Measurements from ENCODE around the gene FBN2. TPM values are rescaled to one million over a fixed set of nuclear protein-coding genes. Genes with fewer than 3 reads are reported as not detected.
"Not testable (repeated sequence)": the region's sequence is repeated elsewhere in the genome, so short reads cannot be mapped to it uniquely, and the experiment has no call there.

The FBN2 gene
- total RNA-seq, 1 donor from 2014 or later = 50.9 TPM

DNA sequence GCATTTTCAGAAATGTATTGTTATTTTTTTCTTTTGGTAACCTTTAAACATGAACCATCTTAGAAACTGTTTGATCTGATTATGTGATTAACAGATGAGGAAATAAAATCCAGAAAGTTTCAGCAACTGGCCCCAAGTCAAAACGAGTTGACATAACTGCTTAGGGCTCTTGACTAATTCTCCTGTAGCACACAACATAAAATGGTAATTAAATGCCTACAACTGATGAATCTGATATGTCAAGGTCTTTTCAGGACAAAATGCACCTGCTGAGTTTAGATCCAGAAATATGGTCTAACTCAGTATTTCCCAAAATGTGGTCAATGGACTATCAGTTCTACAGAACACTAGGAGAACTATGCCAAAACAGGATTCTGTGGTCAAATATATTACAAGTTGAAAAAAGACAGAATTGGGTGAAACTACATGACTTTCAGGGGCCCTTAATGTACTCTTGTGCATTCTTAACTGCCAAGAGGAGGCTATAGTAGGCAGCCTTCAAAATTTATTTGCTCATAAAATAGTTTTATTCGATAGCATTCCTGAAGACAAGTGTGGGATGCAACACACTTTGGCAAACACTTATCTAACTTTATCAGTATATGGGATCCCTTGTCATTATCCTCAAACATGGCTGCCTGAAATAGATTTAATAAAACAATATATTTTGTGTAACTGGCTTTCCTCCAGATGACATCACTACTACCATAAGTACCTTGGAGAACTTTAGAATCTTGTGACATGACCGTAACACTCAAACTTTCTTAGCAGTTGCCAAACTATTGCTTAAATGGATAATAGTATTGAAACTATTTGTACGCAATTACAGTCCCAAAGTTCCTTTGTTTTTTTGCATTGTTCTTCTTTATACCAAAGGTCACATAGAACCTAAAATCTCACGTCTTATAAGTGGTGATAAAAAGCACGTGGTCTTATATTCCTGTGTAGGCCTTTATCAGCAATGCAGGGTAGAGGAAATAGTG is 59.4 kb downstream of the FBN2 start:
- DNase-seq (ENCODE audit: low read depth) = no peak

GRCh38 chr5:128477944-128478343 is 60.1 kb downstream of the FBN2 start:
- no peak for DNase-seq (ENCODE audit: low read depth)

DNA sequence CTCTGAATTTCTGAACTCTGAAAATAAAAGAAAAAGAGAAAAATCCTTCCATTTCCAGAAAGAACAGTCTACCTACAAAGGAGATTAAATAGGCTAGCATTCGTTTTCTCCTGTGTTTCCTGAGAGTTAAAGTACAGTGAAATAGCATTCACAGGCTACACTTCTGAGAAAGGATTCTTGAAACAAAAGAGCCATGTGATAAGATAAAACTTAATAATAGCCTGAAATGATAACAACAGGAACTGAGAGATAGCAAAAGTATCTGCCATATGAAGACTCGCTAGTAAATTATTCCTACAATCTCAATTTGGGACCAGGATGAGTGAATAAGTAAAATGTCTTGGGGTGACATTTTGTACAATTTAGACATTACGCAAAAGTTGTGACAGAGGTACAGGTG is 62.4 kb downstream of the FBN2 start:
- no peak for DNase-seq (ENCODE audit: low read depth)

GRCh38 chr5:128472919-128473318 is 65.1 kb downstream of the FBN2 start:
- DNase-seq (ENCODE audit: low read depth) = no peak

- no peak for DNase-seq (ENCODE audit: low read depth)
These were observed 66.0 kb downstream of the FBN2 start for GRCh38 chr5:128472036-128472435.

- DNase-seq (ENCODE audit: low read depth) = no peak
These were observed 67.4 kb downstream of the FBN2 start for GRCh38 chr5:128470663-128471062.

GRCh38 chr5:128469912-128470311 is 68.1 kb downstream of the FBN2 start:
- DNase-seq (ENCODE audit: low read depth) = no peak

DNA sequence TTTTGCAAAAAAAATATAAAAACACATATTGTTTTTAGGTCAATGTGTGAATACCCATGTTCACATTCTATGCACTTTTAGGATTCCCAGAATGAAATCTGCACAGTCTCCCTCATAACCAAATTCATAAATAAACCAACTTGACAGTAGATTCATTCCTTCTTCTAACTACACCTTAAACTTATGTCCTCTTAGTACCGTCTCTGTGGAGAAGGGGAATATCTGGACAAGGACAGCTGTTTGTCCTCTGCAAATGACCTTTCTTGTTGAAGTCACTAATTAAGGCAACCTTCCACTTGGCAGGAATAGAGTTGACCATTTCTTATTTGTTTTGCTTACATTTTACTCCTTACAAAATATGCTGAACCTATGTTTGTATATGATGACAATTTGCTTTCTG is 71.1 kb downstream of the FBN2 start:
- DNase-seq (ENCODE audit: low read depth) = no peak

GRCh38 chr5:128466554-128466953 is 71.5 kb downstream of the FBN2 start:
- DNase-seq (ENCODE audit: low read depth) = no peak

GRCh38 chr5:128464596-128464995 is 73.4 kb downstream of the FBN2 start:
- no peak for DNase-seq (ENCODE audit: low read depth)

GRCh38 chr5:128462330-128462729 is 75.7 kb downstream of the FBN2 start:
- no peak for DNase-seq (ENCODE audit: low read depth)

DNA sequence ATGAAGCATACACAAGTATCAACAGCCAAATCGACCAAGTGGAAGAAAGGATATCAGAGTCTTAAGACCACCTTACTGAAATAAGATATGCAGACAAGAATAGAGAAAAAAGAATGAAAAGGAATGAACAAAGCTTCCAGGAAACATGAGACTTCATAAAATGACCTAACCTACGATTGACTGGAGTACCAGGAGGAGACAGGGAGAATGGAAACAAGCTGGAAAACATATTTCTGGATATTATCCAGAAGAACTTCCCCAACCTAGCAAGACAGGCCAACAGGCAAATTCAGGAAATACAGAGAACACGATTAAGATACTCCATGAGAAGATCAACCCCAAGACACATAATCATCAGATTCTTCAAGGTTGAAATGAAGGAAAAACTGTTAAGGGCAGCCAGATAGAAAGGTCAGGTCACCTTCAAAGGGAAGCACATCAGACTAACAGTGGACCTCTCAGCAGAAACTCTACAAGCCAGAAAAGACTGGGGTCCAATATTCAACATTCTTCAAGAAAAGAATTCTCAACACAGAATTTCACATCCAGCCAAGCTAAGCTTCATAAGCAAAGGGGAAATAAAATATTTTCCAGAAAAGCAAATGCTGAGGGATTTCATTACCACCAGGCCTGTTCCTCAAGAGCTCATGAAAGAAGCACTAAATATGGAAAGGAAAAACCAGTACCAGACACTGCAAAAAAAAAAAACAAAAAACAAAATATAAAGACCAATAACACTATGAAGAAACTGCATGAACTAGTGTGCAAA is 80.7 kb downstream of the FBN2 start:
- DNase-seq (ENCODE audit: low read depth) = not testable (repeated sequence)

- no peak for DNase-seq (ENCODE audit: low read depth)
These were observed 82.1 kb downstream of the FBN2 start for GRCh38 chr5:128455841-128456361.

DNA sequence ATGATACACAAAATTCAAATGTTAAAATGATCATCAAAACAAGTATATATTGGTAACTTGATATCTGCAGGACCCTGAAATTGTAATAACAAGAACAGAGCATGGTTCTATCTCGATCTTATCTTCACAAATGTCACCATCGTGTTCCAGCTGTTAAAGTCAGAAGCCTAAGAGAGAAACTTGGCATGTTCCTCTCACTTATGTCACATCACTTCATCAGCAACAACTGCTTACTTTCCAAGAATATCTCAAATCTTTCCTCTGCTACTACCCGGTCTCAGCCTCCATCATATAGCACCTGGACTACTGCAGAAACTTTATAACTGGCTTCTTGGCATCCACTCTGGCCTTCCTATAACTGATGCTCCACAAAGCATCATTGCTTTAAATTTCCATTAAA is 84.9 kb downstream of the FBN2 start:
- no peak for DNase-seq (ENCODE audit: low read depth)

- not testable (repeated sequence) for DNase-seq (ENCODE audit: low read depth)
These were observed 90.8 kb downstream of the FBN2 start for GRCh38 chr5:128447224-128447623.

DNA sequence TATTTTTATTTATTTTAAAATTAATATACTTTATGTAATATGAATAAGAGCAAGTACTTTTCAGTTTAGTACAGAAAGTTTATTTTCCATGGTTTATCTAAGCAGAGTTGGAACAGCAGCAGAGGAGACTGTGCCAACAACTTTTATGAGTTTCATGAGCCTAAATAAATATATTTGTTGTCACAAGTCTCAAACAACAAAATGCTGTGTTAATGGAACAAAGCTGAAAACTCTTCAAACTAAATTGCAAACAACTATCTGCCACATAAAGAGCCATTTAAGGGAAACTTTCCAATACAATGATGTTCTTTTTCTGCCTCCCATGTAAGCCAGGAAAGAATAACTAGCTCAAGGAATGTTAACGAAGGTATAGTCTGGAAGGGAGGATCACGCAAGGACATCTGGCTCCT is 96.1 kb downstream of the FBN2 start:
- DNase-seq (ENCODE audit: low read depth) = no peak

- DNase-seq (ENCODE audit: low read depth) = no peak
These were observed 96.9 kb downstream of the FBN2 start for GRCh38 chr5:128441165-128441564.

DNA sequence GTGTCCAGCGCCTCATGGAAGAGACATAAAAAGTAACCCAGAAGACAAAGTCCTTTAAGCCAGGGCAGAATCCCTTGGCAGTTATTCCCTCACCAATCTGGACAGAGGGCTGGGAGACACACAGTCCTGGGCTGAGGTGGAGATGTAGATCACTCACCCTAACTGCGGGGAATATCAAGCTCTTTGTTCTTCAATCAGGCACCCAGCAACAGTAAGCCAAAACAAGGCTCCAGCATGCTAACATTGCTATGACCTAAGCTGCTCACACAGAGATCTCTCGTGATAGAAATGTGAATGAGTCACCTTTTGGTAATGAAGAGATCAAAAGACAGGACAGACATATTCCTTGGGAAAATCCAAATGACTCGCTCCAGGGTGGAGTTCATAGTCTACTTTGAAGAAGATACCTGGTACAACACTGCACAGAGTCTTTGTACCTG is 101.3 kb downstream of the FBN2 start:
- DNase-seq (ENCODE audit: low read depth) = peak; percentile 93

DNA sequence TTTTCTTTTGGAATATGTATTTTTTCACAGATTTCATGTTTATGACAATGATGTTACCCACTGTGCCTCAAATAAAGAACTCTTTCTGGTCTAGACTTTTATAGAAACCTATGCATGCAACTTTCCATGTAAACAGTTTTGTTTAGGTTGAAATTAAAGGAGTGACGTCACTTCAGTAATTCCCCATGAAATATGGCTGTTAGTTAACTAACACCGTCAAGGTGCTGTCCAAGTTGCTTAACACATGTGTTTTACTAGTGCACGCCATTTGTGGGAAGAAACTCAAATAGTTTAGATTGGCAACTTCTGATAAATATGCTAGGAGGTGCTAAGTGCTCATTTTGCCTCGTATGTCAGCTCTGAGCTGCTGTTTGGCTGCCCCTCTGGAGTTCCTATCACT is 102.2 kb downstream of the FBN2 start:
- no peak for DNase-seq (ENCODE audit: low read depth)

GRCh38 chr5:128434993-128435392 is 103.1 kb downstream of the FBN2 start:
- no peak for DNase-seq (ENCODE audit: low read depth)

DNA sequence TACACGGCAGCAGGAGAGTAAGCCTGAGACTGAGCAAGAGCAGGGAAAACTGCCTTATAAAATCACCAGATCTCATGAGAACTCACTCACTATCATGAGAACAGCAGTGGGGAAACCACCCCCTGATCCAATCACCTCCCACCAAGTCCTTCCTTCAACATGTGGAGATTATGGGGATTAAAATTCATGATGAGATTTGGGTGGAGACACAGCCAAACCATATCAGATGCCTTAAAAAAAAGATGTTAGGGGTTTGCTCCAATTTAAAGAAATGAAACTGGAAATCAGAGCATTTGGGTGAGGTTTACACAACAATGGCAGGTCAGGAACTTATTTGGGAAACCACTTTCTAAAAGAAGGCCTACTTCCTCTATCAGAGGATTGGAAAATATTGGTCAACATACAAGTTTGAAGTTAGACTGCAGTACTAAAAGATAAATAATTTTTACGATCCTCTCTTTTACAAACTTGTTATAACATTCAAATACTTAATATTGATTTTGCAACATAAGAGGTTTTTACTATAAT is 105.1 kb downstream of the FBN2 start:
- no peak for DNase-seq (ENCODE audit: low read depth)

GRCh38 chr5:128427921-128428320 is 110.1 kb downstream of the FBN2 start:
- no peak for DNase-seq (ENCODE audit: low read depth)
